SH-SY5Y (cell line): Measurements from ENCODE around the gene MBP.

ENCODE experiments used
- GATA2 ChIP-seq: IDR thresholded peaks from 2 replicates; pipeline ENCODE4 v1.6.1; 2011; ENCODE audit warnings: mild to moderate bottlenecking, low read depth, low read length
- GATA3 ChIP-seq: IDR thresholded peaks from 2 replicates; pipeline ENCODE4 v1.6.1; 2011; ENCODE audit warnings: low read depth, mild to moderate bottlenecking, low read length, moderate library complexity

The MBP gene

DNA sequence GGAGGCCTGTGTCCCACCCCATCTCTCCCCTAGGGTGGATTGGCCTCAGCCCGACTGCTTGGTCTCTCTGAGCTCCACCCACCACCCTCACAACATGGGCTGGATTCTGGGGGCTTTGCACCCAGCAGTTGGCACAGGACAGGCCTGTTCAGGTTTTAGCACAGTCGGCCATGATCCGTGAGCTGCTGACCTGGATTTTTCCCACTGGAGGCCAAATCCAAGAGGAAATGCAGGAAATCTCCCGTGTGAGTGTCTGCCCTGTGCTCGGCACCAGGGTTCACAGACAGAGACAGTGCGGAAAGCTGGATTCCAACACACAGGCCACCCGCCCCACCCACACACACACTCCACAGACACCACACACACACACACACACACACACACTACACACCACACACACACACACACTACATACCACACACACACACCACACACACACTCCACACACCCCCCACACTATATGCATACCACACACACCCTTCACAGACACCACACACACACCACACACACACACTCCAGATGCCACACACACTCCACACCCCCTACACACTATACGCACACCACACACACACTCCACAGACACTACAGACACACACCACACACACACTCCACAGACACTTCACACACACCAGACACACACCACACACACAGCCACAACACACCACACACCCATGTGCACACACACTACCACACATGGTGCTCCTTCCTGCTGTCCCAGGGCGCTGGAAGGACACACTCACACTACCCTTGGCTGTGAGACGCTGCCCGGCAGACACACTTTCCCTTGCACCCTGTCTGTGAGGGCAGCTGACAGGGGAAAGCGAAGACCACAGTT lies 14.1 kb downstream of the MBP start:
- TF ChIP-seq GATA3: no peak
- TF ChIP-seq GATA2: no peak

DNA sequence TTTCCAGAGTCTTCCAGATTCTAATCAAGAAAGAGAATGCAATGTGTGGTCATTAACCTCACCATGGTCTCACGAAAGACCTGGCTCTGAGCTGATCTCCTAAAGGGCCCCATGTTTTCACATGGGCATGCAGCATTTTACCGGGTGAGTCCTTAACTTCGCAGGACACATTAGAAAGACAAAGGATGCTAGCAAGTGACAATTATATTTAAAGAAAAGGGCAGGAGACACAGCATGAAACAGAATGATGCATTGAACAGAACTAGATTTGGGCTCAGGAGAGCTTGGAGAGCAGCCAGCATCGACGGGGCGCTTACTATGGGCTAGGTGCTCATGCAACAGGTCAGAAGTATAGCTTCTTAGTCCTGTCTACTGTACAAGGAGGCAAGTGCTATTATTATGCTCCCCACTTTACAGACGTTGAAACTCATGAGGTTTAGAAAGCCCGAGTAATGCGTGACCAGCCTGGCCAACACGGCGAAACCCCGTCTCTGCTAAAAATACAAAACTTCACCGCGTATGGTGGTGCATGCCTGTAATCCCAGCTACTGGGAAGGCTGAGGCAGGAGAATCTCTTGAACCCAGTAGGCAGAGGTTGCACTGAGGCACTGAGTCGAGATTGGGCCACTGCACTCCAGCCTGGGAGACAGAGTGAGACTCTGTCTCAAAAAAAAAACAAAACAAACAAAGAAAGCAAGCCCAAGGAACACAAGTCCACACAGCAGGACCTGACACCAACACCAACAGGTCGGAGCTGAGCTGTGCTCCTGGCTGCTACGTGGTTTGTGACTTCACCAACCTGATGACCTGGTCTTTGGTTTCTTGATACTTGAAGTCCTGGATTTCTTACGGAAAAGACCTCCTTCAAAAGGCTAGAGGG lies 16.1 kb downstream of the MBP start:
- no peak for TF ChIP-seq GATA3
- TF ChIP-seq GATA2: no peak

DNA sequence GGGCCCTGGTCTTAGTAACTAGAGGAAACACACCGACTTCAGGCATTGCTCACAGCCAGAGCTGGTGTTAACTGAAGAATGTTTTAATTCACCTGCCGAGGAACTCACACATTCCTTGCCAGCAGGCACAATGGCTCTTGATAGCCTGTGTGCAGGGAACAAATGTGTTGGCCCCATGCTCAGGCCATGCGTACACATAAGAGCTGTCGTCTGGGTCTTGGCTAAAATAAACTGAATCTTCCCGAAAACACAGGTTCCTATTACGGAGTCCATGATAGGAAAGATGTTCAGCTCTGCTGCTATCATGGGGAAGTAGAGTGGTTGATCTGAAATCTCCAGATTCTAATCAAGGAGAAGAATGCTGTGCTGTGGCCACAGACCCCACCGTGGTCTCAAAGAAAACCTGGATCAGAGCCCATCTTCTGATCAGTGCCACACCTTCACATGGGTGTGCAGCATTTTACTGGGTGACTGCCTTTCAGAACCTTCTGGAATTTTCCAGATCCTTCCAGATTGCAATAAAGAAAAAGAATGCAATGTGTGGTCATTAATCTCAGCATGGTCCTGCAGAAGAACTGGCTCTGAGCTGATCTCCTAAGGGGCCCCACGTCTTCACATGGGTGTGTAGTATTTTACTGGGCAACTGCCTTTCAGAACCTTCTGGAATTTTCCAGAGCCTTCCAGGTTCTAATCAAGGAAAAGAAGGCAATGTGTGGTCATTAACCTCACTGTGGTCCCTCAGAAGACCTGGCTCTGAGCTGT lies 17.2 kb downstream of the MBP start:
- TF ChIP-seq GATA2 (no peak), GATA3 (no peak)

DNA sequence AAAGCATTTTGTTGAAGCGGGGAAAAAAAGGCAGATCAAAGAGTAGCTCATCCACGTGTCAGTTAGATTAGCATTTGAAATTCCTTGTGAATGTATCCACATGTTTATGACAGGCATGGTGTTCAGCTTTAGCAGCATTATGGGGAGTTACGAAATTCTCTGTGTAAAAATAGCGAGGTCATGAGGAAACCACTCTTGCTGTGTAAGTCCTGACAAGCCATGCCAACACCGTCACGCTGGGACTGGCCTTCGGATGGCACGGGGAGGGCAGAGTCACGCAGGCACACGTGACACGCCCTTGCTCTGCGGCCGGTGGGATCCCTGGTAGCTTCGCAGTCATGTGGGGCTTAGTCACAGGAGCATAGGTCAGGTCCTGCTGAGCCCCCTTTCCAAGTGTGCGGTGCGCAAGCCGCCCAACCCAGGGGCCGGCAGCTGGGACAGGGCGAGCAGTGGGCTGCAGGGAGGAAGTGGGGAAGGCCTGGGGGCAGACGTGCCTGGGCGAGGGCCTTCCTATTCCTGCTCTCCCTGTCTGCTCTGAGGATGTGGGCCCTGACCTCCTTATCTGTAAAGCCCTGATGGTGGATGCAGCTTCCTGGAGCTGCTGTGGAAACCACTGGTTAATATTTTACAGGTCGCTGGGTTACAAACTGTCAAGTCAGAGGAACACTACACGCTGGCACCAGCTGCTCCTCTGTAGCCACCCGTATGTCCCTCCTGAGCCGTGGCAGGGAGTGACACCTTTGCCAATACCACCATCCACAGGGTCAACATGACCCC lies 18.0 kb downstream of the MBP start:
- TF ChIP-seq GATA2: no peak
- no peak for TF ChIP-seq GATA3

DNA sequence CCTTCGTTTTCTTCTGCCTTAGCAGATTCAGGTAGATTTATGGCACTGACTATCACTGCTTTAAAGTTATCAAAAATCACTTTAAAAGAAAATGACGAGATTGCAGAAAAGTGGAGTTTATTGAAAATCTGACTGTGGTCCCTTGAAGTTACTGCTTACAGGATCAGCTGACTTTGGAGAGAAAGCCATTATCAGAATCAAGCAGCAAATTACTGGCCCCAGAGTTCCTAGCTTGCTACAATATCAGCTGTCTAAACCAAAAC lies 18.5 kb downstream of the MBP start:
- TF ChIP-seq GATA2 (no peak), GATA3 (no peak)

DNA sequence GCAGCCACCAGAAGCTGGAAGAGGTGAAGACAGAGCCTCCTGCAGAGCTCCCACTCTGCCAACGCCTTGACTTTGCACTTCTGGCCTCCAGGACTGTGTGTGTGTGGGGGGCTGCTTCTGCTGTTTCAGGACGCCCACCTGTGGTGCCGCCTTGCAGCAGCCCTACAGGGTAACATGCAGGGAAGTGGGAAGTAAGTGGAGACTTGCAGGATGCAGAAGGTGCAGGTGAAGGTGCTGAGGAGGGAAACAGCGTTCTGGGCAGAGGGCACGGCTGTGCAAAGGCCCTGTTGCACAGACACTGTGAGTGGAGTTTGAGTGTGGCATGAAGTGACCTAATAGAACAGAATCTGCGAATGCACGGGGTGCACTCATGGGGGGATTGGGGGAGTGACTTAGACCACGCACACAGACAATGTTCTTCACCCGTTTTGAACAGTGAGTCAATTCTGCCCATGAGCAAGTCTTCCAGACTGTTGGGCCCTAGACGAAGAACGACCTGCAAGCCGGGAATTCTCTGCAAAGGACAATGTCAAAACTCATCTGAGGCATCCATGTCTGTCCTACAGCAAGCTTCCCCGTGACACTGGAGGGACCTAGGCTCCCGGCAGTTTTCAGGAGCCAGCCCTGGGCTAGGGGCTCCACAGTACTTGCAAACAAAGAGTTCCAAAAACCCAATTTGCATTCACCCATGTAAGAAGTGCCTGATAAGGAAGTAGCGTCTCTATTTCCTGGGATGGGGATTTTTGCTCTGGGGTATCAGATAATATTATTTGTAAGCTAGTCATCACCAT lies 19.0 kb downstream of the MBP start:
- TF ChIP-seq GATA3 (no peak), GATA2 (no peak)

DNA sequence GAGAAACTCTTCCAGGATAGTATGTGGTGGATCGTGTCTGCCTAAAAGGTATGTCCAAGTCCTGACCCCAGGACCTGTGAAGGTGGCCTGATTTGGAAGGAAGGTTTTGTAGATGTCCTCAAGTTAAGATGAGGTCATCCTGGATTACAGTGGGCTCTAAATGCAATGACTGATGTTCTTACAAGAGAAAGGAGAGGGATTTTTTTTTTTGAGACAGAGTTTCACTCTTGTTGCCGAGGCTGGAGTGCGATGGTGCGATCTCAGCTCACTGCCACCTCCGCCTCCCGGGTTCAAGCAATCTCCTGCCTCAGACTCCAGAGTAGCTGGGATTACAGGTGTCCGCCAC lies 19.9 kb downstream of the MBP start:
- TF ChIP-seq GATA3: no peak
- TF ChIP-seq GATA2: no peak

DNA sequence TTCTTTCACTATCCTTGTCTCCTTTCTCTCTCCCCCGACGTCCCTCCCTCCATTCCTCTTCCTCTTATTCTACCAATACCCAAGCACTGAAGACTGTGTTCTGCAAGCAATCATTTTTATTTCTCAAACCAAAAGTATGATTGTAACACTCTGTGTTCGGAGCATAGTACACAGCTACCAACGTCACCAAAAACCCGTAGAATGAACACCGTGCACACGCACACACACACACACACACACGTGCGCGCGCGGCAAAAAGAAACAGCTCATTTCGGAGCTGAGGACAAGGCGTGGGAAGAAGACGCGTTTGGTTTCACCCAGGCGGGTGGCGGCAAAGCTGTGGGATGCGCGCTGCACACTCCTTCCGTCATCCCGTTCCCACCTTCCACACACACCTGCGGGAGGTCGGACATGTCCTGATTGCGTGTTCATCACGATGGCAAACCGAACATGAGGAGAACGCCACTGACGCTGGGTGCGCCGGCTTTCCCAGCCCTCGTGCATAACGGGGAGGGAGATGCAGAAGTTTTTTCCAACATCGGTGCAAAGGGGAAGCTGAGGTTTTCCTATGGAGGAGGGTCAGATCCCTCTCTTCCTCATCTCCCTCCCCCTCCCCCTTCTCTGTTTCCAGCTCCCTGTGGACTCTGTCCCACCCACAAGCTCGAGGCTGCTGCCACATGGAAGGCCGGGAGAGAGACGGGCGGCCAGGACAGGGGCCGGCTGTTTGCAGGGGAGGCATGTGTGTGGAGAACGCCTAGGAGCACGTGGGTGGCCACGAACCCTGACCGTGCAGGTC lies 20.4 kb downstream of the MBP start:
- TF ChIP-seq GATA2: no peak
- no peak for TF ChIP-seq GATA3

DNA sequence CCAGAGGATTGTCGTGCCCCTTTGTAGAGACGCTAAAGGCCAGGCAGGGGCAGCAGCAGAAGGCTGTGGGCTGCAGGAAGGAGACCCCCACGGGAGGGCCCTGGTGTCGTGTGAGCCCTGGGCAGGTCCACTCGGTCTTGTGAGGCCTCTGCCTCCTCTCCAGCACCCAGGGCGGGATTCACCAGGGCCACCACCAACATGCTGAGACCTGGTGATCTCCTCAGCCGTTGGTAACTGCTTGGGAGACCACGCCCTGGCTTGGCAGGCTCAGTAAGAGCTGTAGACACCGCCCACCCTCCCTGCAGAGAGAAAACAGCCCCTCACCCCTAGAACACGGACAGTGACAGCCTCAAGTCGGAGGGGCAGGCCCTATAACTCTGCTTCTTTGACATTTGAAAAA lies 21.1 kb downstream of the MBP start:
- TF ChIP-seq GATA3 (no peak), GATA2 (no peak)

DNA sequence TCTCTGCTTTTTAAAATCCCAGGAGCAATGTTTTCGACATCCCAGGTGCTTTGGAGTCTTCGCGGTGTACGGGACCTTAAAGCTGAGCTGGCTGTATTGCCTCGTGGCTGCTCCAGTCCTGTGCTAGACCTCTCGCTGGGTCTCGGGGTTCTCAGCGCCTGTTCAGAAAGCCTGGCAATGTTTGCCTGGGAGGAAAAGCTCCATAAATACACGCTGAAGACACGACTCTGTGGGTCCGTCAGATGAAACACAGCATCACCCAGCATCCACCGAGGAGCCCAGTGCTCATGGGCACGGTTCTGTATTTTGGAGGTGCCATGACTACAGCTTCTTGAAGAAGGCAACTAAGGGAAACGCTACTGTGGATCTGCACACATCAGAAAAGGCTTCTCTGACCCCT lies 21.6 kb downstream of the MBP start:
- TF ChIP-seq GATA2 (no peak), GATA3 (no peak)

DNA sequence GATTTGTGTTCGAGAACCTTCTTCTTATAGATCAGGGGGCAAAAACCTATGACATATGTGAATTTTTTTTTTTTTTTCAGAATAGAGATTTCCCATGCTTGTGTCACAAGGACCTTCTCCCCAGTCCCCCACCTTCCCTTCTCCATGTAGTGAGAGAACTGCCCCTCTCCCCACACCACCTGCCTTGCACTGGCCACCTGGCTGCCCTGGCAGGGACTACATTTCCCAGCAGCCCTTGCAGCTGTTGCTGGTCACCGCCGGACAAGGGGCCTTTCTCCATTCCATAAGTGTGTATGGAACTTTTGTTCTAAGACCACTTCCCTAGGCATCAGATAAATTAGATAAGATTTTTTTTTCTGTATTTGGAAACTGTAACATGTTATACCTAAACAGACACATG lies 22.2 kb downstream of the MBP start:
- no peak for TF ChIP-seq GATA2
- no peak for TF ChIP-seq GATA3

DNA sequence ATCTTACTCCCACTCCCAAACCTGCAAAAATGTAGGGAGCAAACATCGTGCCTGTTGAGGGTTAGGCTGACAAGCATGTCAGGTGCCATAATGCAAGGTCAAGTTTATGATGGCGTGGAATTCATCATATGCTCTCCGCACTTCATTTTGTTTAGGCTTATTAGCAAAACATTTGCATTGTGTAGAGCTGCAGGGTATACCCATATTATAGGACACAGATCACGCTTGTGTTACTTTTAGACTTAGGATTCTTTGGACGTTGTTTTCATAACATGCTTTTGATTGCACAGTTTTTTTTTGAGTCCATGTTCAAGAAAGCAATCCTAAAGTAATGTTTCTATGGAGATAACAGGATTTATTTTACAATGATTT lies 22.9 kb downstream of the MBP start:
- TF ChIP-seq GATA3: no peak
